ENCODE data around the gene C2orf15.
"Not testable (repeated sequence)": the region's sequence is repeated elsewhere in the genome, so short reads cannot be mapped to it uniquely, and the experiment has no call there.

C2orf15 gene

DNA sequence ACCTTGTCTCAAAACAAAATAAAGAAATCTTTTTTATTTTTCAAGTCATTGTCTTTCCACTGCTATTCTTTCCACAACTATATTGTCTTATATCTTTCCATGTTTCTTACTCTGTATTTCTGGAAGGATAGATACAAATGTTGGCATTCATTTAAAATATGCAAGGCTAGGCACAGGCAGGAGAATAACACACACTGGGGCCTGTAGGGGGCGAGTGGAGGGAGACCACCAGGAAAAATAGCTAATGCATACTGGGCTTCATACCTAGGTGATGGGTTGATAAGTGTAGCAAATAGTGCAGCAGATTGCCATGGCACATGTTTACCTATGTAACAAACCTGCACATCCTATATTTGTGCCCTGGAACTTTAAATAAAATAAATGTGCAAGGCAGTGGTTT lies 49.0 kb downstream of the C2orf15 start:
- 85% methylated on average over 1 of the region's 1 CpG for WGBS, 2 experiments
- H3K4me3 ChIP-seq (ENCODE audit: insufficient read depth, low read depth, low read length), result no peak overlapping the region
- peaks cover 16% of the 10 kb centered on the region for H3K36me3 ChIP-seq (ENCODE audit: control insufficient read depth, insufficient read depth, low read length)
- no peak overlapping the region for H3K27ac ChIP-seq (ENCODE audit: insufficient read depth, low read depth, low read length, poor library complexity, severe bottlenecking)
- H3K9me3 ChIP-seq (ENCODE audit: control insufficient read depth, low read length), result no peaks in the 10 kb centered on the region
- H3K27me3 ChIP-seq (ENCODE audit: control insufficient read depth, insufficient read depth, low read length, poor library complexity, severe bottlenecking), result no peaks in the 10 kb centered on the region
- no peaks in the 10 kb centered on the region for H3K4me1 ChIP-seq (ENCODE audit: control insufficient read depth, insufficient read depth, low read length)

DNA sequence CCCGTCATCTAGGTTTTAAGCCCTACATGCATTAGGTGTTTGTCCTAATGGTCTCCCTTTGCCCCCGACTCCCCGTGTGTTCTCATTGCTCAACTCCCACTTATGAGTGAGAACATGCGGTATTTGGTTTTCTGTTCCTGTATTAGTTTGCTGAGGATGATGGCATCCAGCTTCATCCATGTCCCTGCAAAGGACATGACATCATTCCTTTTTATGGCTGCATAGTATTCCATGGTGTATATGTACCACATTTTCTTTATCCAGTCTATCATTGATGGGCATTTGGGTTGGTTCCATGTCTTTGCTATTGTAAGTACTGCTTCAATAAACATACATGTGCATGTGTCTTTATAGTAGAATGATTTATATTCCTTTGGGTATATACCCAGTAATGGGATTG lies 50.9 kb downstream of the C2orf15 start:
- H3K27me3 ChIP-seq (ENCODE audit: control insufficient read depth, insufficient read depth, low read length, poor library complexity, severe bottlenecking); H3K9me3 ChIP-seq (ENCODE audit: control insufficient read depth, low read length); H3K4me1 ChIP-seq (ENCODE audit: control insufficient read depth, insufficient read depth, low read length); H3K27ac ChIP-seq (ENCODE audit: insufficient read depth, low read depth, low read length, poor library complexity, severe bottlenecking); H3K4me3 ChIP-seq (ENCODE audit: insufficient read depth, low read depth, low read length): not testable (repeated sequence)
- 93 to 97% methylated on average over 4 of the region's 4 CpGs for WGBS, 2 experiments
- H3K36me3 ChIP-seq (ENCODE audit: control insufficient read depth, insufficient read depth, low read length), result peaks cover 29% of the 10 kb centered on the region

DNA sequence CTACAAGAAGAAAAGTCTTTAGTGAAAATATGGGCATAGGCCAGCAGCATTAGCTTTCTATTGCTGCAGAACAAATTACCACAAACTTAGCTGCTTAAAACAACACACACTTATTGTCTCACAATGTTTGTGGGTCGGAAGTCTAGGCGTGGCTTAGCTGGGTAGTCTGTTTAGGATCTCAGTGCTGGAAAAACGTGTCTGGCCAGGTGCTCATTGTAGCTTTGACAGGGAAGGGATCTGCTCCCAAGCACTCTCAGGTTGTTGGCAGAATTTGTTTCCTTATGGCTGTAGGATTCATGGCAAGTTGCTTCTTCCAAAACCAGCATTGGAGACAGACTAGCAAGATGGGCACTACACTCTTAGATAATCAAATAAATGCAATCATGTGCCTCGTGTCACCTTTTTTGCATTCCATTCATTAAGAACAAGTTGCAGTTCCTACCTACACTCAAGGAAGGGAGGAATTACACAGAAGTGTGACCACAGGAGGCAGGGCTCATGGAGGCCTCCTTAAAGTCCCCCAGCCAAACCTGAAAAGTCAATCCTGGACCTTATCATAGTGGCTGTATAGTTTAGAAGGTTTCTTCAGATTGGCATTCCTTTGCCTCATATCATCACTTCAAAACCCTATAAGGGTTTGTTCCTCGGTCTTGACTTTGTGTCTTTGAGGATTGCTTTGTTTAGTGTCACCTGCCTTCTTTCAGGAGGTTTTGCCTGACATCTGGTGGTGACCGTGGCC lies 56.8 kb downstream of the C2orf15 start:
- H3K4me3 ChIP-seq (ENCODE audit: insufficient read depth, low read depth, low read length), result no peak overlapping the region
- WGBS, 2 experiments, result 93% methylated on average over 6 of the region's 6 CpGs
- no peak overlapping the region for H3K27ac ChIP-seq (ENCODE audit: insufficient read depth, low read depth, low read length, poor library complexity, severe bottlenecking)
- H3K9me3 ChIP-seq (ENCODE audit: control insufficient read depth, low read length), result no peaks in the 10 kb centered on the region
- H3K4me1 ChIP-seq (ENCODE audit: control insufficient read depth, insufficient read depth, low read length), result no peaks in the 10 kb centered on the region
- peaks cover 20% of the 10 kb centered on the region for H3K36me3 ChIP-seq (ENCODE audit: control insufficient read depth, insufficient read depth, low read length)
- no peaks in the 10 kb centered on the region for H3K27me3 ChIP-seq (ENCODE audit: control insufficient read depth, insufficient read depth, low read length, poor library complexity, severe bottlenecking)

DNA sequence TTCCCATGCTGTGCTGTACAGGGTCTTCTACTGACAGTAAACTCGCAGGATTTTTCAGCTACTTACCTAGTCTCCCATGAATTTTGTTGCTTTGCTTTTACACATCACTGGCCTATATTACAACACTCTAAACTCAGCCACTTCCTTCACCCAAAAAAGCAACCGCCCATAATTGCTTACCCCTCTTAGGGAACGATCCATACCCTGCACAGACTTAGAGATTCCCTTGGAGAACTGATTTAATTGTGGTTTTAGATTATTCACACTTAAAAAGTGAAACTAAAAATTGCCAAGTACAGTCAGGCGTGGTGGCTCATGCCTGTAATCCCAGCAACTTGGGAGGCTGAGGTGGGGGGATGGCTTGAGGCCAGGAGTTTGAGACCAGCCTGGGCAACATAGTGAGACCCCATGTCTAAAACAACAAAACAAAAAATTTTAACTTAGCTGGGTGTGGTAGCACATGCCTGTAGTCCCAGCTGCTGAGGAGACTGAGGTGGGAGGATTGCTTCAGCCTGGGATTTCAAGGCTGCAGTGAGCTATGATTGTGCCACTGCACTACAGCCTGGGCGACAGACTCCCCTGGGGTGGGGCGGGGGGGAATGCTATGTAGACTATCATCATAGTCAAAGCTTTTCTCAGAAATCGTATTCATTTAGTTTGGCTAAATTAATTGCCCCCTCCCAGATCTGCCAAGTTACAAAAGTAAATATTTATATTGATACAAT lies 58.7 kb downstream of the C2orf15 start:
- no peaks in the 10 kb centered on the region for H3K27me3 ChIP-seq (ENCODE audit: control insufficient read depth, insufficient read depth, low read length, poor library complexity, severe bottlenecking)
- H3K4me3 ChIP-seq (ENCODE audit: insufficient read depth, low read depth, low read length), result no peak overlapping the region
- no peaks in the 10 kb centered on the region for H3K9me3 ChIP-seq (ENCODE audit: control insufficient read depth, low read length)
- WGBS, 2 experiments, result 94 to 100% methylated on average over 6 of the region's 7 CpGs
- H3K4me1 ChIP-seq (ENCODE audit: control insufficient read depth, insufficient read depth, low read length), result no peaks in the 10 kb centered on the region
- H3K27ac ChIP-seq (ENCODE audit: insufficient read depth, low read depth, low read length, poor library complexity, severe bottlenecking), result no peak overlapping the region
- peaks cover 19% of the 10 kb centered on the region for H3K36me3 ChIP-seq (ENCODE audit: control insufficient read depth, insufficient read depth, low read length)

Data from ectodermal cell (in vitro differentiated cells).